OCI-LY1 (cell line): ENCODE measurements around the gene ERCC6.

Experiments used
- CTCF ChIP-seq: fragments of 200-600 bp; sonication (generic), shearing (Covaris generic); IDR thresholded peaks from 2 replicates; pipeline ENCODE4 v1.5.1; 2017; ENCODE audit warnings: mild to moderate bottlenecking, antibody characterized with exemption, low read length, moderate library complexity, mixed read lengths
- EZH2 ChIP-seq: fragments of 200-600 bp; sonication (generic), shearing (Covaris generic); IDR thresholded peaks from 2 replicates; pipeline ENCODE4 v1.8.0; 2017; ENCODE audit warnings: borderline replicate concordance, mixed run types, mild to moderate bottlenecking, antibody characterized with exemption, low read length, moderate library complexity, mixed read lengths

GRCh38 chr10:49542353-49542752 is 3.4 kb upstream of the ERCC6 start:
- TF ChIP-seq CTCF (no peak), EZH2 (no peak)
